Activated CD4-positive, alpha-beta T cell treated with anti-CD3 and anti-CD28 coated beads, Interleukin-2, Interleukin-4, amounts not matched to agents 100 ng/mL and 50 ng/mL, durations not matched to agents 16 hours and 8 hours (primary cell): ENCODE results near the gene CSTPP1.
"Not testable (repeated sequence)": the region's sequence is repeated elsewhere in the genome, so short reads cannot be mapped to it uniquely, and the experiment has no call there.

Experiments
- DNase-seq: peaks from one replicate; pipeline ENCODE4 v3.0.0-alpha.2; 2020; ENCODE audit warnings: low spot score

CSTPP1 gene

DNA sequence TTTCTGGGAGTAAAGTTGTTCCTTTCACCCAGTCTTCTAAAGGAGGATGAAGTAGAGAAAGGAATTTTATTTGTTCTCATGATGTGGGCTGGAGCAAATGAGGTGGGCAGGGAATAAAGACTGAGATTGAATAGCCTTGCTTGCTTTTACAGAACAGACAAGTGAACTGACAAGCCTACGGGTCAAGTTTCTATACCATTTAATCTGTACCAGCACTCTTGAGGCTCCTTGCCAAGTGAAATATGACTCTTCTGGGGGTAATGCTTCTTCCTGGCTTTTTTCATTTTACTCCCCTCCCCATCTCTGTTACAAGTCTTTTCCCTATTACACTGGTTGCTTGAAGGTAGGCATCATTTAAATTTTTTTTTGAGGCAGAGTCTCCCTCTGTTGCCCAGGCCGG is 54.8 kb downstream of the CSTPP1 start:
- DNase-seq = no peak

DNA sequence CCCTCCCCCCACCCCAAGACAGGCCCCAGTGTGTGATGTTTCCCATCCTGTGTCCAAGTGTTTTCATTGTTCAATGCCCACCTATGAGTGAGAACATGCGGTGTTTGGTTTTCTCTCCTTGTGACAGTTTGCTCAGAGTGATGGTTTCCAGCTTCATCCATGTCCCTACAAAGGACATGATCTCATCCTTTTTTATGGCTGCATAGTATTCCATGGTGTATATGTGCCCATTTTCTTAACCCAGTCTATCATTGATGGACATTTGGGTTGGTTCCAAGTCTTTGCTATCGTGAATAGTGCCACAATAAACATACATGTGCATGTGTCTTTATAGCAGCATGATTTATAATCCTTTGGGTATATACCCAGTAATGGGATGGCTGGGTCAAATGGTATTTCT is 55.8 kb downstream of the CSTPP1 start:
- not testable (repeated sequence) for DNase-seq

DNA sequence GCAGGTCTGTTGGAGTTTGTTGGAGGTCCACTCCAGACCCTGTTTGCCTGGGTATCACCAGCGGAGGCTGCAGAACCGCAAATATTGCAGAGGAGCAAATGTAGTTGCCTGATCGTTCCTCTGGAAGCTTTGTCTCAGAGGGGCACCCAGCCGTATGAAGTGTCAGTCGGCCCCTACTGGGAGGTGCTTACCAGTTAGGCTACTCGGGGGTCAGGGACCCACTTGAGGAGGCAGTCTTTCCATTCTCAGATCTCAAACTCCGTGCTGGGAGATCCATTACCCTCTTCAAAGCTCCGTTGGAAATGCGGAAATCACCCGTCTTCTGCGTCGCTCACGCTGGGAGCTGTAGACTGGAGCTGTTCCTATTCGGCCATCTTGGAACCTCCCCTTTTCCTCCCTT is 61.2 kb downstream of the CSTPP1 start:
- not testable (repeated sequence) for DNase-seq

DNA sequence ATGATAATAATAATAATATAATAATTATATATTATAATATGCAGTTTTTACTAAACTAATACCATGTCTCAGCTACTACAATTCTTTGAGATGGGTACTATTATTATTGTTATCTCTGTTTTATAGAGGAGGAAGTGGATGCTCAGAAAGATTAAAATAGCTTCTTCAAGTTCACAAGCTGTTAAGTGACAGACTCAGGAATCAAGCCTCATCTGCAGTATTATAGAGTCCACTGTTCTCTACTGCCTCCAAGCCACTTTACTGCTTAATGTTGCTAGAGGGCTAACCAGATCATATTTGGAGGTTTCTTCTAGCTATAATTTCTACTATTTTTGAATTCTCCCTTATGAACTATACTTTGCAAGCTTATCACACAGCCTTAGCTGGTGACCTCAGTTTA is 62.7 kb downstream of the CSTPP1 start:
- no peak for DNase-seq

DNA sequence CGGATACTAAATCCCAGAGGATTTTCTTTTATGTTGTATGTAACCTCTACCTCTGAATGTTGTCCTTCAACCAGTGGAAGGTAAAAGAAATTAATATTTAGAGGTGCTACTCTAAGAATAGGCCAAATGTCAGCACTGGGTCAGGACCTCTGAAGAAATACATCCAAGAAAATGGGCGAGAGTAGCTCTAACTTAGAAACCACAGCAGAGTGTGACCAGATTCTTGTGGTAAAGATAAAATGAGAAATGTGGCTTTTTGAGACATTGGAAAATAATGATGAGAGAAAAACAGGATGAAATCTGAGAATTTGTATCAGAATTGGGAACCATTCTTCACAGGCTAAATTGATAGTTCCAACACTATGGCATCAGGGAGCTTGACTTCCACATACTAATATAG is 63.5 kb downstream of the CSTPP1 start:
- no peak for DNase-seq

DNA sequence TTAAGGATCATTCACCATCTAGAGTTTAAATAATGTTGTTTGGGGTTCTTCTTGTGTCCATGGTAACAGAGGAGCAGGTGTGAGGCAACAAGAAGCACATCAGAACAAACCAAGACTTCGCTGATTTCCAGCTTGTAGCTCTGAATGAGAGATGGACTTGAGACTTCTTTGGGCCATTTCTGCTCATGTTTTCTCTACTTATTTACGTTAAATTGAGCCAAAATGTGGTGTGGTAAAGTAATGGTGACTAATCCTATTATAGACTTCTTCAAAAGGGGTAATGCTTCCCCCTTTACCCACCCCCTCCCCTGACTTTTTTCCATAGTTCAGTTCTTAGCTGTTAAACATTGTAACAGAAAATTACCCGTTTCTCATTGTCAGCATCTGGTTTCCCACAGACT is 65.2 kb downstream of the CSTPP1 start:
- no peak for DNase-seq

DNA sequence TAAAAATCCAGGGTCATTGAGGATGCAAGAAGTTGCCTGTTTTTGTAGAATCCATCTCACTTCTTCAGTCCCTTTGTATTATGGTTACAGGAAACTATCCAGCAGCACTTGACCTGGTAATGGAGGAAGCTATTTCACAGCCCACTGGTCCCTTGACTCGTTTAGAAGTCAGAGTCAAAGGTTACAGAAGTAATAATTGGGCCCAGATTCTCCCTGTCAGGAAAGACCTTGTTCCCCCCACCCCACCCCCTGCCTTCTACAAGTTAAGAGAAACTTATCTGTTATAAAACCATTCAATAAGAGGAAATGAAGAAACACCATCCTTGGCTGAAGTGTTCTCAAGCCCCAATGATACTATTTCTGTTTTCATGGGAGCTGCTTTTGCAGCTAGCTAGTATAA is 65.8 kb downstream of the CSTPP1 start:
- DNase-seq = no peak

DNA sequence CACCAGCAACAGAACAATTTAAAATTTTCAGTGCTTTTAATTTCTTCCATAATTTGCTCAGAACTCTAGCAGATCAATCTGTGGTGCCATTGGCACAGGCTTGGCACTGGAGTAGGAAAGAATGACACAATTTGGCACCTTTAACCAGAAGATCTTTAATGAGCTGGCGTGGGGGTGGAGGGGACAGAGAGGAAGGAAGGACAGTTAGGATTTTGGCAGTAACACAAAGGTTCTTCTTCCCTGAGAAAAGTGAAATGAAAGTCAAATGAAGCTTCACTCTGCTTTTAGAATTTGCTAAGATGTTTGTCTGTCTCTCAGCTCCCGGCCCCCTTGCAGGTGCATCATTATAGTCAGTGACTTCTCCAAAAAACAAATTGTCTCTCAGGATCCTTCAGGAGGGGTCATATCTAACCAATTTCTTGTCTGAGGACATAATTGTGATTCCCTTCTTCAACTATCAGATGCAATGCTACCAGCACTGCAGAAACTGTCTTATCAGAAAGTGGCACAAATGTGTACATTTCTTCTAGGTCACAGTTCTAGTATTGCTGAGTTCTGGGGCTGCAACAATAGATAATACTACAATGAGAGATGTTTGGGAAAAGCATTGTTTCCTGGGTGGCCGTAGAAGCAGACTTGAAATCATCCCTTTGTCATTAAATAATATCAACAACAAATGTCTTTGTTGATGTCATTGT is 66.8 kb downstream of the CSTPP1 start:
- peak; percentile 10 for DNase-seq

DNA sequence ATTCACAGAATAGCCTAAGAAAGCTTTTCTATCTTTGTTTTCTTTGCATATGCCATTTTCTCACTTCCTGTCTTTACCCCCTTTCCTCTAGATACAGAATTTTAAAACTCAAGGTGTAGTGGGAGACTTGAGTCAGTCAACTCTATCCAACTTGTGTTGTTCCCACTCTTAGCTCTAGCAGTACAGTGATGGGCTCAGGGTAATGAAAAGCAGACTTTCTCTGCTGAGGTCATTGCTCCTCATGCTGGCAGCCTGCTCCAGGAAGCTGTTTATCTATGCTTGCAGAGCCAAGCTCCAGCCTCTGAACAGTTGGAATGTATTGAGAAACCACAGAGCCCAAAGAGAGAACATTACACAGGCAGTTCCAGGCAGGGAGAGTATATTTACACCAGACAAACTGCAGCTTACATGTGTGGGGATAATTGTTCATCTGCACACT is 68.1 kb downstream of the CSTPP1 start:
- no peak for DNase-seq

DNA sequence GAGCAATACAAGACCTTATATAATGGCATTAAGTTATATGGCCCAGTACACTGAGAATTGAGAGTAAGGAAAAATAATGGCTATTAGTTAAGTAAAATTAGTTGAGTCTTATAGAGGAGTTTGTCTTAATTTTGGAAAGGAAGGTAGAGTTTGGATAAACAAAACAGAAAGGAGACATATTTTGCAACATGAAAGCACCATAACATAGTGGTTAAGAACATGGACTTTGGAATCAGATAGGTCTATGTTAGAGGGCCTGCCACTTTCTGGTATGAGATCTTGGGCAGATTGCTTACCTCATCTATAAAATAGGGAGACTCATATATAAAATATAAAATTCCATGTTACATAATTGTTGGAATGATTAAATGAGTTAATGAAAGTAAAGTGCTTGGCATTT is 68.9 kb downstream of the CSTPP1 start:
- no peak for DNase-seq

DNA sequence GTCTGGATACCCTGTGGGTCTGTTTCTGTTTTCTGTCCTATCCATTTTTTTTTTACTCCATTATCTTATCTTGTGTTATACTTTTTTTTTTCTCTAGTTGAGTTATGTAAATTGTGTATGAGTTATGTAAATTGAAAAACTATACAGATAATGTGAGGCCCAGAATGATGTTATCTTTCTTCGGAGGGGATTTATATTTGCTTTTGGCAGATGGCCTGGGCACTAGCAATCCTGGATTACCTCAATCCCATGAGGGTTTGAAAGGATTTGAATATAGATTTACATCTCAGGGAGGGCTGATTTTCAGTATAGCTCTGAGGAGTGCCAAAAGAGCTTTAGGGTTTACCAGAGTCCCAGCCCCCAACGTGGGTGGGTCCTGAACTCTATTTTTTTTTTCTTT is 71.0 kb downstream of the CSTPP1 start:
- DNase-seq = no peak

DNA sequence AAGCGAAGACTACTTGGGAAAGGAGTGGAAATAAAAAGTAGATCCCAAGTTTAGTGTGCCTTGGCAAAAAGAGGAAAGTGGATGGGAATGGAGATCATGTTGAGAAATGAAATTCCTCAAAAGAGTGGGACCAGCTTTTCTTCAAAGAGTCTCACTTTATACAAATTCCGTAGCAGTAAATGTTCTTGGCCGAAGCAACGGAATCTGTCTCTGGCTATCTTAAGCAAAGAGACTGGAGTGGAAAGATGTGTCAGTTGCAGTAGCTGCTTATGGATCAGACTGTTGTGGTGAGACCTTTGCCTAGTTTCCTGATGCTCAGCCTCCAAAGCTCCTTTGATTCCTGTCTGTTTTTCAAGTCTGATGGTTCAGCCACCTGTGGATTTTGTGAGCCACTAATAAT is 73.6 kb downstream of the CSTPP1 start:
- DNase-seq = no peak

DNA sequence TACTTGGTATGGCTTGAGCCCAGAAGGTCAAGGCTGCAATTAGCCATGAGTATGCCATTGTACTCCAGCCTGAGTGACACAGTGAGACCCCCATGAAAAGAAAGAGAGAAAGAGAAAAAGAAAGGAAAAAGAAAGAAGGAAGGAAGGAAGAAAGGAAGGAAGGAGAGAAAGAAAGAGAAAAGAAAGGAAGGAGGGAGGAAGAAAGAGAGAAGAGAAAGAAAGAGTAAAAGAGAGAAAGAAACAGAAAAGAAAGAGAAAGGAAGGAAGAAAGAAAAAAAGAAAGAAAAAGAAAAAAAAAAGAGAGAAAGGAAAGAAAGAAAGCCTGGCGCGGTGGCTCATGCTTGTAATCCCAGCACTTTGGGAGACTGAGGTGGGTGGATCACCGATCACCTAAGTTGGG is 77.5 kb downstream of the CSTPP1 start:
- no peak for DNase-seq

DNA sequence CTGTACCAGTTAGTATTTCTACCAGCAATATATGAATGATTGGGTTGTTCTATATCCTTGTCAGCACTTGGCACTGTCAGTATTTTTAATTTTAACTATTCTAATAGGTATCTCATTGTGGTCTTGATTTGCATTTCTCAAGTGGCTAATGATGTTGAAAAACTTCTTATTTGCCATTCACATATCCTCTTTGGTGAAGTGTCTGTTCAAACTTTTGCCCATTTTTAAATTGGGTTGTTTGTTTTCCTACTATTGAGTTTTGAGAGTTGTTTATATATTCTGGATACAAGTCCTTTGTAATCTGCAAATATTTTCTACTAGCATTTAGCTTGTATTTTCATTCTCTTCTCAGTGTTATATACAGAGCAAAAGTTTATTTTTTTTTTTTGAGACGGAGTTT is 82.1 kb downstream of the CSTPP1 start:
- DNase-seq = no peak

DNA sequence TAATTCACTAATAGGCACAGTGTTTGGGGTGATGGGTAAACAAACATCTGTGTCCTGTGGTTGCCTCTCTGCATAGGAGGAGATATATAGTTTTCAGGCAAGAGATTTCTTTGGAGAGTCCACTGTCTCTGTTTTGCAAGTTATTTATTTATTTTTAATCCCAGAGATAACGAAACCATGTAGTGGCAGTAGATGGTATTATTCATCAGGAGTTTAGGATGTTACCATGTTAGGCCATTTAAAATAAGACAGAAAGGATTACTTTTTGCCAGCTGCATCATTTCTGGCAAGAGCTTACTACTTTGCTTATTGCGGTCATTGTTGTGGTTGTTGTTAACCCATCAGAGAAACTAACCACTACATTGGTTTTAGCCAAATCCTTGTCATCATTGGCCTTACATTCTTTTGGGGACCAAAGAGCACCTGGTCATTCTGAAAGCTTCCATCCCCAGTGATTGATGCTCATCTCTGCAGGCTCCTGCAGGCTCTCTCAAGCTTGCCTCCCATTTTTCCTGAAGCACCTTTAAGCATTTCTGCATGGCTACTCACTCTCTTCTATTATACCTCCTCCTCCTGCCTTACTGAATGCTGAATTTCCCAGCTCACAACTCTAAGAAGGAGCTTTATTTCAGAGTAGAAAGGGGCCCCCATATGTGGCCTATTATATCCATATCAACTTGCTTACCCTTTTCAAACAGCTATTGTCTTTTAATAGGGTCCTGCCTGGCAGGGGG is 84.4 kb downstream of the CSTPP1 start:
- DNase-seq = no peak

DNA sequence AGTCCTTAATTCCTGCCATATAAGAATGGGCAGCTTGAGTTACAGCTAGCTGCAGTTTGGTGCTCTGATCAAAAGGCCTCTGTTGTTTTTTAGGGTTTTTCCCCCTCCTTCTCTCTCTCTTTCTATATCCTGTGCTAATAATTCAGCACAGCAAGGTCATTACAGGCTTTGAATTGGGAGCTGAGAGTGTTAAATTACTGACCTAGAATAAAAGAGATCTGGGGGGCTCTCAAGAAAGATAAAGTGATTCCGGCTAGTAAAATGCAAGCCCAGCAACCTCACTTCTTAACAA is 84.9 kb downstream of the CSTPP1 start:
- no peak for DNase-seq

DNA sequence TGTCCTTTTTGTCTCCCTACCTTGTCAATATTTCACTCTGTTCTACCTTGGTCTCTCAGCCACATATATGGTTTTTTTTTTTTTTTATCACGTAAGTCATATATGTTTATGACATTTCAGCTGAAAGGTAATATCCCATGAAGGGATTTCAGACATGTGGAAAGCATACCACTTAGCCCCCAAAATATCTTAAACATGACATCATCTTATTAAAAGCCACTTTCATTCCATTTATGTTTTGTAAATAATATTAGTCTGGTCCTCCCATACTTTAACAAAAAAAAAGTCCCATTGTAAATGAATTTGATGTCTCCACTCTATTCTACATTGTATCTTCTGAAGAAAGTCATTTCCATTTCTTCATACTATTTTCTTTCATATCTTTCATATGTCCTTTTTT is 85.4 kb downstream of the CSTPP1 start:
- no peak for DNase-seq

DNA sequence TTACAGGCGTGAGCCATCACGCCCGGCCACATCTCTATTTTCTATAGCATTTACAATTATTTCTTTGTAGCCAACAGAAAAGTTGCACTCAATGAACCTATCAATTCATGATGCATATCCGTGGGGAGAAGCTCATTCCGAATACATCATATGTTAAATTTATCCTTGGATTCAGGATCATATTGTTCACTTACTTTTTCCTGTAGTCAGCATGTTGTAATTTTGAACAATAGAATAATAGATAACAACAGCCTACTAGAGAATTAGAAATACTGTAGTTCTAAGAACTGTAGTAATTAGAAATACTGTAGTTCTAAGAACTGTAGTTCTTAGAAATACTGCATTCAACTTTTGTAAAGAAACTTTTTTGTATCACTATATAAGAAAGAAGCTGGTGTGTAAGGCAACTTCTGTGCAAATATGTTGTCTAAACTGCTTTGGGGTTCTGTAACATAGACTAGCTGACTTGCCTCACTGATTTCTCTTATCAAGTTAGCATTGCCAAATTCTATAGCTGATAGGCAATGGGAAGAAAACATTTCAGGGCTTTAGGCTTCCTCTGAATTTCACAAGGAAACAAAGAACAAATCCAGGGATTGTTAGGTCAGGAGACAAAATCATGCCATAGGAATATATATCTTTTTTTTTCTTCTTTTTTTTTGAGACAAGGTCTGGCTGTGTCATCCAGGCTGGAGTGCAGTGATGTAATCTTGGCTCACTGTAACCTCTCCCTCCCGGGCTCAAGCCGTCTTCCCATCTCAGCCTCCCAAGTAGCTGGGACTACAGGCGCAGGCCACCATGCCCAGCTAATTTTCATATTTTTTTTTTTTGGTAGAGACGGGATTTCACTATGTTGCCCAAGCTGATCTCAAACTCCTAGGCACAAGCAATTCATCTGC is 91.9 kb downstream of the CSTPP1 start:
- no peak for DNase-seq

DNA sequence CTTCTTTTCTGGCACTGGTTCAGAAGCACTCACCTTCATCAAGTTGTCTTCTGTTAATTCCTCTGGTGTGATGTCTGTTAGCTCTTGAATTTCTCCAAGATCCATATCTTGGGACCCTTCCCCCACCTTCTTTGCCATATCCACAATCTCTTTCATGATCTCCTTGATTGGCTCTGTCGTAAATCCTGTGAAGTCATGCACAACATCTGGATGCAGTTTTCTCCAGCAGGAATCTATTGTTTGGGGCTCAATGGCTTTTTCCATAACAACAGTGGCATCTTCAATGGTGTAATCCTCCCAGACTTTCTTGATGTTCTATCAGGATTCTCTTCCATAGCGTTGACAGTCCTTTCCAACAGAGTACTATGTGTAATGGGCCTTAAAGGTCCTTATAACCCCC is 96.9 kb downstream of the CSTPP1 start:
- DNase-seq = no peak

DNA sequence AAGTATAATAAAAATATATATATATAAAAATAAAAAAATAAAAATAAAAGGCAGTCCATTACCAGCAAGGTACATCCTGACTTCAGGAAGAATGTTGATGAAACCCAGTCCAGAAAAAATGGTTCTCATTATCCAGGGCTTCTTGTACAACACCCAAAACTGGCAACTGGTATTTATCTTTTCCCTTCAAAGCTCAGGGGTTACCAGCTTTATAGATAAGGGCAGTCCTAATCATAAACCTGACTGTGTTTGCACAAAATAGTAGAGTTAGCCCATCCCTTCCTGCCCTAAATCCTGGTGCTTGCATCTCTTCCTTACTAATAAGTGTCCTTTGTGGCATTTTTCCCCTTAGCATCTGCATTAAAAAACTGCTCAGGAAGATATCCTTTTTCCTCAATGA is 97.5 kb downstream of the CSTPP1 start:
- DNase-seq = no peak

DNA sequence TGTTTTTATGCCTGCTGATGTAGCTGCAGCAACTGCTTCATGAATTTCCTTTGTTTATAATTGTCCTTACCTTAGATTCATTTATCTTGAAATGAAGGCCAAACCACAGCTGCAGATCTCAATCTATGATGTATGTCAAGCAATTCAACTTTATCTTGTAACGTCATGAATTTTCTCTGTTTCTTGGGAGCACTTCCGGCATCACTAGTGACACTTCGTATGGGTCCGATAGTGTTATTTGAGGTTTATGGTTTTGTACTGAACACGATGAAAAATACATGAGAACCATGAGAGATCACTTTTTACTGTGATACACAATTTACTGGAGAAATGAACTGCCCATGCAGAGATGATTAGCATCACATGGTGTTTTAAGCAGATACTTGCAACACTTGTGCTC is 98.5 kb downstream of the CSTPP1 start:
- no peak for DNase-seq

DNA sequence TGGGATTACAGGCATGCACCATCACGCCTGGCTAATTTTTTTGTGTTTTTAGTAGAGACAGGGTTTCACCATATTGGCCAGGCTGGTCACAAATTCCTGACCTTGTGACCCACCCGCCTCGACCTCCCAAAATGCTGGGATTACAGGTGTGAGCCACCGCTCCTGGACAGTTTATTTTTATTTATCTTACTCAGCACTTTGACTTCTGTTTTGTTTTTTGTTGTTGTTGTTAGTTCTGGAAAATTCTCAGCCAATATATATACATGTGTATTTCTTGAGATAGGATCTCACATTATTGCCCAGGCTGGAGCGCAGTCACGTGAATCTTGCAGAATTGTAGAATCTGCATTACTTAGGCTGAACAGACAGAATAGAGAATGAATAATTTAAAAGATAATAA is 107.6 kb downstream of the CSTPP1 start:
- DNase-seq = no peak

DNA sequence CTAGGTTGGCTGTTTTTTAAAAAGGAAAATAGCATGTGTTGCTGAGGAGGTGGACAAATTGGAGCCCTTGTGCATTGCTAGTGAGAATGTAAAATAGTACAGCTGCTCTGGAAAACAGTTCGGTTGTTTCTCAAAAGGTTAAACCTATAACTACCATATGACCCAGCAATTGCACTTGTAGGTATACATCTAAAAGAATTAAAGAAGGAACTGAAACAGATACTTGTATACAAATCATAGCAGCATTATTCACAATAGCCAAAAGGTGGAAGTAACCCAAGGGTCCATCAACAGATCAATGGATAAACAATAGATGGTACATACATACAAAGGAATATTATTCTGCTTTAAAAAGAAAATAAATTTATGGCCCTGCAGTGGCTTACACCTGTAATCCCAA is 111.4 kb downstream of the CSTPP1 start:
- no peak for DNase-seq
